ENCODE data around the gene AUP1.
A peak's percentile ranks its signal among the peaks of the same experiment; 100 is the strongest.

AUP1 gene

GRCh38 chr2:74515981-74516633 lies 13.4 kb downstream of the AUP1 start:
- Histone ChIP-seq H3K9ac (ENCODE audit: low read depth, low read length) (peak overlapping the region; percentile 37; the same call in 1 of the 2 replicates), H3K9me3 (ENCODE audit: control insufficient read depth, insufficient read depth, low read length) (peaks cover 6% of the 10 kb centered on the region; the same call in 1 of the 2 replicates), H3K4me1 (ENCODE audit: insufficient read depth, low read length) (no peaks in the 10 kb centered on the region; the same call in 1 of the 2 replicates), H3K36me3 (ENCODE audit: insufficient read depth, low read length) (no peaks in the 10 kb centered on the region)

- no peaks in the 10 kb centered on the region for H3K36me3 ChIP-seq (ENCODE audit: insufficient read depth, low read length)
- H3K9ac ChIP-seq (ENCODE audit: low read depth, low read length), result peak overlapping the region; percentile 37; the same call in 1 of the 2 replicates
- no peaks in the 10 kb centered on the region; the same call in 1 of the 2 replicates for H3K4me1 ChIP-seq (ENCODE audit: insufficient read depth, low read length)
- H3K9me3 ChIP-seq (ENCODE audit: control insufficient read depth, insufficient read depth, low read length), result peaks cover 6% of the 10 kb centered on the region; the same call in 1 of the 2 replicates
These were observed 14.1 kb downstream of the AUP1 start for GRCh38 chr2:74515271-74515980.

DNA sequence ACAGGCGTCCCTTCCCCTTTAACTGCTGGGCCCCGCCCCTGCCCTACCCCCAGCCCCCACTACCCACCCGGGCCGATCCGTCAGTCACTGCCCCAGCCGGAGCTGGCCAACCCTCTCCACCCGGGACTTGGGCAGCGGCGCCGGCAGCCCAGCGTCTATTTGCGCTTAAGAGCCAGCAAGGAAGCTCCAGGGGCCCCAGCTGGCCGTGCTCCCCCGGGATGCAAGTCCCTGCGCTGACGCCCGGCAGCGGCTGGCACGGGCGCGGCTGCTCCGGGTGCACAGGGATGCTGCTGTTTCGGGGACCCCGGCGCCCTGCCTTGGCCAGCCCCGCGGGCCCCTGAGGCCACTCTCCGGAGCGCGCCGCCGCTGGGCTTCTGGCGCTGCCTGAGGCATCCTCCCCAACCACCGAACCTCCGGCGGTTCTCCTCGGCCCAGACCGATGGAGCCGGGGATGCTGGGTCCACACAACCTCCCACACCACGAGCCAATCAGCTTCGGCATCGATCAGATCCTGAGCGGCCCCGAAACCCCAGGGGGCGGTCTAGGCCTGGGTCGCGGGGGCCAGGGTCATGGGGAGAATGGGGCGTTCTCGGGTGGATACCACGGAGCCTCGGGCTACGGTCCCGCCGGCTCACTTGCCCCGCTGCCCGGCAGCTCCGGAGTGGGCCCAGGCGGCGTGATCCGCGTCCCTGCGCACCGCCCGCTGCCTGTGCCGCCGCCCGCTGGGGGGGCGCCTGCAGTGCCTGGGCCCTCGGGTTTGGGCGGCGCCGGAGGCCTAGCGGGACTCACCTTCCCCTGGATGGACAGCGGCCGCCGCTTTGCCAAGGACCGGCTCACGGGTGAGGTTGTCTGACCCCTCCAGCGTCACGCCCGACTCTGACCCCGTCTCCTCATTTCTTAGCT lies 14.9 kb downstream of the AUP1 start, which contains the start of gene TLX2:
Gene TLX2 (plus strand): TSS at position 83 of the 903 bp plus-strand sequence. CDS start 357 bp downstream, at position 440.
- Histone ChIP-seq H3K9ac (ENCODE audit: low read depth, low read length) (peak within 1 kb of the TSS; percentile 37; the same call in 1 of the 2 replicates), H3K36me3 (ENCODE audit: insufficient read depth, low read length) (no peaks in the 10 kb centered on the region), H3K4me1 (ENCODE audit: insufficient read depth, low read length) (no peaks in the 10 kb centered on the region; the same call in 1 of the 2 replicates), H3K9me3 (ENCODE audit: control insufficient read depth, insufficient read depth, low read length) (peaks cover 6% of the 10 kb centered on the region; the same call in 1 of the 2 replicates)

DNA sequence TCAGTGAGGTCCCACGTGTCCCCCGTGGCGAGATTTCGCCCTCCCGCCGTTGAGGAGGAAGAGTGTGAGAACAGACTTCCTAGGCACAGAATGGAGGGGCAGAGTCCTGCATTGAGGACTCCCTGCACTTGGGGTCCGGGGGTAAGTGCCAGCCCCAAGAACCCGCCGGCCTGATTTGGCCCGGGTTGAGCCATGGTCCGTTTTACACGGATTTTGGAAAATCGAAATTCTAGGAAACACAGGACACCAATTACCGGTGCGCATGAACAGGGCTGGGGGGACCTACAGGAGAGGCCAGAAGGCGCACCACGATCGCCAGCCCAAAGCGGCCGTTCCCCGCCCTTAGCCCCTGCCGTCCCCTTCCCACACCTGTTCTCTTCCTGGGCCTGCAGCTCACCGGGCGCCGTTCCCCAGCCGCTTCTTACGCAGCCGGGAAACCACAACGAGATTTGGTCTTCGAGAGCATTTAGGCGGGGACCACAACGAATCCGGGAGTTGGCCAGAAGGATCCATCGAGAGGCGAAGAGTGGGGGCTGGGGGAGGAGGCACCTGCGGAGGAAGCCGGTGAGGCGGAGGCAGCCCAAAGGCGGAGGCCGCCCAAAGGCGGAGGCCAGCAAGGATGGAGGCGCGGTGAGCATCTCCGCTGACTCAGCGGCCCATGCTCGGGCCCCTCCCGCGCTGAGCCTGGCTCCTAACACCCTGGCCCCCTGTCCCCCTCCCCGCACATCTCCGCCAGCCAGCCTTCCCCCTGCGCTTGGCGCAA lies 15.7 kb downstream of the AUP1 start:
- H3K36me3 ChIP-seq (ENCODE audit: insufficient read depth, low read length), result no peaks in the 10 kb centered on the region
- H3K9ac ChIP-seq (ENCODE audit: low read depth, low read length), result peak overlapping the region; percentile 37; the same call in 1 of the 2 replicates
- peaks cover 6% of the 10 kb centered on the region; the same call in 1 of the 2 replicates for H3K9me3 ChIP-seq (ENCODE audit: control insufficient read depth, insufficient read depth, low read length)
- H3K4me1 ChIP-seq (ENCODE audit: insufficient read depth, low read length), result no peaks in the 10 kb centered on the region; the same call in none of the 2 replicates

GRCh38 chr2:74512744-74513604 lies 16.5 kb downstream of the AUP1 start:
- H3K9me3 ChIP-seq (ENCODE audit: control insufficient read depth, insufficient read depth, low read length), result peaks cover 6% of the 10 kb centered on the region; the same call in 1 of the 2 replicates
- no peaks in the 10 kb centered on the region; the same call in none of the 2 replicates for H3K4me1 ChIP-seq (ENCODE audit: insufficient read depth, low read length)
- H3K36me3 ChIP-seq (ENCODE audit: insufficient read depth, low read length), result no peaks in the 10 kb centered on the region
- H3K9ac ChIP-seq (ENCODE audit: low read depth, low read length), result peak overlapping the region; percentile 37; the same call in 1 of the 2 replicates

DNA sequence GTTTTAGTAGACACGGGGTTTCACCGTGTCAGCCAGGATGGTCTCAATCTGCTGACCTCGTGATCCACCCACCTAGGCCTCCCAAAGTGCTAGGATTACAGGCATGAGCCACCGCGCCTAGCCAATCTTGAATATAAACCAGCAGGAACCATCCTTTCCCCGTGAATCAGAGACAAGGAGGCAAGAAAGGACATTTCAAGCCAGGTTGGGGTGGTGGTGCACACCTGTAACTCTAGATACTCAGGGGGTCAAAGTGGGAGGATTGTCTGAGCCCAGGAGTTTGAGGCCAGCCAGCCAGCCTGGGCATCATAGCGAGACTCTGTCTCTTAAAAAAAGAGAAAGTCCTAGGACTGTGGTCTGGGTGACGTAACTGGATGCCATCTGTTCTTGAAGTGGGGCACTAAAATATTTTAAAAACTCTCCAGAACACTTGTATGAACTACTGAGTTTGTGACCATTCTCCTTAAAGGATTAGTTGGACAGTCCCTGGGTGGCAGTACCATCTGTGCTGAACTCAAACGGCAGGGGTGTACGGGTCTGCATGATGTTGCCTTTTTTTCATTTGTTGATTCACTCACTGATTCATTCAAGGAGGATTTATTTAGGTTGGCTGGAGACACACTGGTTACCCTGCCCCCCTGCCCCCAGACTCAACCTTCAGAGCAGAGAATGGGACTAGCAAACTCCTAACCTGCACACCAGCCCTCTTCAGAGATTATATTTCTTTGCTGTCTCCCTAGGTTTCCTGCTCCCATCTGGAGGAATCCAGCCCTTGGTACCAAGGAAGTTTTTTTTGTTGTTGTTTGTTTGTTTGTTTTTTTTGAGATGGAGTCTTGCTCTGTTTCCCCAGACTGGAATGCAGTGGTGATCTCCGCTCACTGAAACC lies 18.2 kb downstream of the AUP1 start:
- Histone ChIP-seq H3K9ac (ENCODE audit: low read depth, low read length) (no peak overlapping the region), H3K9me3 (ENCODE audit: control insufficient read depth, insufficient read depth, low read length) (no peaks in the 10 kb centered on the region), H3K36me3 (ENCODE audit: insufficient read depth, low read length) (no peaks in the 10 kb centered on the region), H3K4me1 (ENCODE audit: insufficient read depth, low read length) (no peaks in the 10 kb centered on the region; the same call in none of the 2 replicates)

GRCh38 chr2:74510272-74510671 lies 19.2 kb downstream of the AUP1 start:
- Histone ChIP-seq H3K4me1 (ENCODE audit: insufficient read depth, low read length) (no peaks in the 10 kb centered on the region; the same call in none of the 2 replicates), H3K36me3 (ENCODE audit: insufficient read depth, low read length) (0 out of 2 replicates have a peak, but pooled peaks cover 5% of the 10 kb centered on the region), H3K9ac (ENCODE audit: low read depth, low read length) (no peak overlapping the region), H3K9me3 (ENCODE audit: control insufficient read depth, insufficient read depth, low read length) (no peaks in the 10 kb centered on the region)

DNA sequence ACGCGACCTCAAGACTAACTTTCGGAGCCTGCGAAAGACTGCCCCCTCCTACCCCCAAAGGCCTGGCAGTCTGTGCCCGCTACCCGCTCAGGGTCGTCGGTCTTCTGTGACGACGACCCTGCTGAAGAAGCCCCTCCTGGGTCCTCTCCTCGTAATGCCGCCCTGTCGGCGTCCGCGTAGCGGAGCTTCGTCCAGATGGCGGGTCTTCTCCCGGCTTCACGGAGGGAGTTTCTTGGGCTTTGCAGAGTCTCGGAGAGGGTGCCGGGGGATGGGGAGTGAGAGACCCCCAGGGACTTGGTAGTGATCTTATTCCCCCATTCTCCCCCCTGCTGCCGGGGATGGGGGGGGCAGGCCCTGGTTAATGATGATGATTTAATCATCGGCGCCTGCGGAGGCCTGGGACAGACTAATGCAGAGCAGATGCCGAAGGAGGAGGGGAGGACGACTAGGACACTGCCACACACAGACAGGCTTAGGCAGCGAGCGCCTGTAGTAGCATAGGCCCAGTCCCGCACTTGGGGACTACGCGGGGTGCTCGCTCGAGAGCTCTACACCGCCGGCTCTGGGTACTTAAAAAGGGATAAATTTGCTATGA lies 21.5 kb downstream of the AUP1 start:
- Histone ChIP-seq H3K36me3 (ENCODE audit: insufficient read depth, low read length) (0 out of 2 replicates have a peak, but pooled peaks cover 5% of the 10 kb centered on the region), H3K4me1 (ENCODE audit: insufficient read depth, low read length) (no peaks in the 10 kb centered on the region; the same call in 1 of the 2 replicates), H3K9me3 (ENCODE audit: control insufficient read depth, insufficient read depth, low read length) (no peaks in the 10 kb centered on the region), H3K9ac (ENCODE audit: low read depth, low read length) (peak overlapping the region; percentile 83)

DNA sequence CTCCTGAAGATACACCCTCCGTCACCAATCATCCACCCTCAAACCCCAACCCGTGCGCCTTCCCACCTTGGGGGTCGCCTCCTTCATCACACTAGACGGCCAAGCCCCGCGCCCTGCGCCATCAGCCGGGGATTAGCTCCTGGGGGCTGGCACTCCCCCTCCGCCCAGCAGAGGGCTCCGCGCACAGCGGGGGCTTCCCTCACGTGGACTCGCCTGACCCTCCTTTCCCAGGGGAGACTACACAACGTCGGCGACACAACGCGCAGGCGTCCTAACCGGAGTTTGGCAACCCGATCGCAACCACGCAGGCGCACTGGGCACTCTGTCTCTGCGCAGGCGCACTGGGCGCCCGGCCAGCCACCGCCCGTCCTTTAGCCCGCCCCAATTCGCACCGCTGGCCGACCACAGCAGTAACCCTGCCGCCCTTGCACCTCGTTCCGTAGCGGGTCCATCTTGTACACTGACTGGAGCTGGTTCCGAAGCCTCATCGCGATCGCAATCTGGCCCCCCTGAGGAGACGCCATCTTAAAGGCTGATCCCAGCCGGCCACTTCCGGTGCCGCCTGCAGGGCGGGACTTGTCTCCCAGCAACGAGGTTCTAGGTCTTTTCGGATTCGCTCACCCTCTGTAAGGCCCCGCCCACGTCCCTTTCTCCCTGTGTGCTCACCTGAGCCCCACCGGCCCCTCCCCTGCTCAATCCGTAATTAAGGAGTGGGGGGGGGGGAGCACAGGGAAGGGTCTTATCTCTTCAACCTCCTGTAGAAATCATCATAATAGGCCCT lies 22.2 kb downstream of the AUP1 start, which contains the start of gene PCGF1:
Gene PCGF1 (minus strand): TSS at position 551 of the 781 bp plus-strand sequence. CDS start 27 bp downstream, at position 524.
- Histone ChIP-seq H3K9me3 (ENCODE audit: control insufficient read depth, insufficient read depth, low read length) (no peaks in the 10 kb centered on the region), H3K4me1 (ENCODE audit: insufficient read depth, low read length) (no peaks in the 10 kb centered on the region; the same call in 1 of the 2 replicates), H3K9ac (ENCODE audit: low read depth, low read length) (peak within 1 kb of the TSS; percentile 83), H3K36me3 (ENCODE audit: insufficient read depth, low read length) (0 out of 2 replicates have a peak, but pooled peaks cover 5% of the 10 kb centered on the region)

- H3K9me3 ChIP-seq (ENCODE audit: control insufficient read depth, insufficient read depth, low read length), result no peaks in the 10 kb centered on the region
- H3K4me1 ChIP-seq (ENCODE audit: insufficient read depth, low read length), result peaks cover 4% of the 10 kb centered on the region
- 0 out of 2 replicates have a peak, but pooled peaks cover 5% of the 10 kb centered on the region for H3K36me3 ChIP-seq (ENCODE audit: insufficient read depth, low read length)
- no peak overlapping the region for H3K9ac ChIP-seq (ENCODE audit: low read depth, low read length)
These were observed 23.9 kb downstream of the AUP1 start for GRCh38 chr2:74505448-74506246.
